ENCODE results near the gene MGMT. TPM values are rescaled to one million over a fixed set of nuclear protein-coding genes. Genes with fewer than 3 reads are reported as not detected.

Gene MGMT
- total and polyA plus RNA-seq, 2 donors (not counting 3 experiments of a cell fraction or from before 2014, with no cell fraction given) = 15.0 to 15.2 TPM

- intact Hi-C loops (cut with micrococcal nuclease) = no loop called here
Measured at GRCh38 chr10:129472696-129473555, 5.9 kb downstream of the MGMT start.

More at GRCh38 chr10:129472696-129473555, 5.9 kb downstream of the MGMT start:
- Histone ChIP-seq H4K20me1 (replicated peaks; ENCODE audit: control insufficient read depth, extremely low read depth, insufficient read depth, low read length) (no peaks in the 10 kb centered on the region), H3K27ac (ENCODE audit: insufficient read depth, low read depth, low read length) (no peak overlapping the region), H3K9me3 (replicated peaks; ENCODE audit: control insufficient read depth, insufficient read depth, low read length) (no peaks in the 10 kb centered on the region), H2AFZ (ENCODE audit: low read depth, low read length) (no peak overlapping the region), H3K4me1 (ENCODE audit: control insufficient read depth, extremely low read depth, insufficient read depth, low read length) (no peaks in the 10 kb centered on the region), H3K4me3 (replicated peaks in 1 of 3; ENCODE audit: insufficient read depth in 1 of 3, low read depth in 1 of 3, low read length in 3 of 3) (no peak overlapping the region), H3K36me3 (ENCODE audit: control insufficient read depth in 2 of 2, extremely low read depth in 1 of 2, insufficient read depth in 2 of 2, low read length in 2 of 2) (no peaks in the 10 kb centered on the region), H3K79me2 (ENCODE audit: control insufficient read depth, insufficient read depth, low read length) (no peaks in the 10 kb centered on the region), H3K9ac (replicated peaks; ENCODE audit: extremely low read depth, insufficient read depth, low read length) (no peak overlapping the region), H3K9me1 (replicated peaks; ENCODE audit: control insufficient read depth, extremely low read depth, insufficient read depth, low read length) (no peaks in the 10 kb centered on the region), H3K27me3 (ENCODE audit: control insufficient read depth in 2 of 2, insufficient read depth in 2 of 2, low read length in 2 of 2) (no peaks in the 10 kb centered on the region), H3K4me2 (ENCODE audit: insufficient read depth, low read length) (no peak overlapping the region)
- no TSS peak for BruUV-seq (replicated peaks)
- DNase-seq (ENCODE audit: low read depth, low spot score) = no peak
- POLR2A ChIA-PET = no interaction called here
- dilution Hi-C loops (cut with MboI; ENCODE audit: extremely low pct_ligation_motif_present, low sequenced_read_pairs) = no loop called here
- CTCF ChIA-PET = no interaction called here
- no peak for FAIRE-seq
- TF ChIP-seq FOS (IDR thresholded peaks at IDR 0.05; ENCODE audit: borderline replicate concordance, insufficient read depth, low read length) (no peak), CTCF (IDR thresholded peaks at IDR 0.05; ENCODE audit: extremely low read depth in 1 of 2, insufficient read depth in 1 of 2, low read depth in 1 of 2, low read length in 2 of 2) (no peak), GATA2 (IDR thresholded peaks at IDR 0.05; ENCODE audit: insufficient read depth, insufficient read length, low read depth, low read length) (no peak), MYC (IDR thresholded peaks at IDR 0.05; ENCODE audit: low read depth, low read length) (no peak), MAX (IDR thresholded peaks at IDR 0.05; ENCODE audit: insufficient read depth, insufficient read length) (no peak), POLR2AphosphoS5 (IDR thresholded peaks at IDR 0.05; ENCODE audit: insufficient read depth, low read depth, low read length) (no peak), POLR2A (IDR thresholded peaks at IDR 0.05; ENCODE audit: low read depth, low read length) (no peak), JUN (IDR thresholded peaks at IDR 0.05; ENCODE audit: borderline replicate concordance, insufficient read depth, insufficient read length, low read depth) (no peak), EZH2 (IDR thresholded peaks at IDR 0.05; ENCODE audit: borderline replicate concordance, low read depth, low read length, severe bottlenecking) (no peak)
